Measurements from ENCODE around the gene PFKL. TPM values are rescaled to one million over a fixed set of nuclear protein-coding genes. Genes with fewer than 3 reads are reported as not detected.

PFKL gene
- total RNA-seq, 2 donors from 2014 or later, result 99.4 to 235 TPM

DNA sequence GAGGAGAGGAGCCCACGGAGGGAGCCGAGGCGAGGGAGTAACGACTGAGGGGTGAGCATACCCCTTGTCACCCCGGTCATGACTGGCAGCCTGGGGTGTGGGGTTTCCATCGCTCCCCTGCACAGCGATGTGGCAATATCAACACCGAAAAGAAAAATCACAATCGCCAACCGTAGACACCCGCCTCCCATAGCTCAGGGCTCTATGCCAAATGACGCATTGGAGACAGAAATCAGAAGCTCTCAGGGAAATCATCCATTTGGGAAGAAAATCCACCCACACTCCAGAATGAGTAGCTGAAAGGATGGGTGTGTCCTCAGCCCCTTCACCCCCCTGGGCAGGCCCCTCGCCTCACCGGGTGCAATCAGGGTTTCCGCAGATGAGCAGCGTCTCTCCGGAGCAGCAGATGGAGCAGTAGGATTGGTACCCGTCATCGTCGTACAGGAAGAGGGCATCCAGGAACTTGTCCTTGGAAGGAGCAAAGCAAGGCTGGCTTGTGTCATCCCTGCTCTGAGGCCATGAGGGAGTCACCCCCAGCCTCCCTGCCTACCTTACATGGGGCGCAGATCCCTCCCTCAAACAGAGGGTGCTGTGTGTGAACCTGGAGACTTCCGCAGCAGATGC lies 40.7 kb upstream of the PFKL start:
- WGBS, result 87% methylated on average over 22 of the region's 22 CpGs
- H3K4me1 ChIP-seq (replicated peaks), result no peaks in the 10 kb centered on the region
- TF ChIP-seq POLR2AphosphoS5 (IDR thresholded peaks at IDR 0.05), result no peak
- TF ChIP-seq, protein P1, sequence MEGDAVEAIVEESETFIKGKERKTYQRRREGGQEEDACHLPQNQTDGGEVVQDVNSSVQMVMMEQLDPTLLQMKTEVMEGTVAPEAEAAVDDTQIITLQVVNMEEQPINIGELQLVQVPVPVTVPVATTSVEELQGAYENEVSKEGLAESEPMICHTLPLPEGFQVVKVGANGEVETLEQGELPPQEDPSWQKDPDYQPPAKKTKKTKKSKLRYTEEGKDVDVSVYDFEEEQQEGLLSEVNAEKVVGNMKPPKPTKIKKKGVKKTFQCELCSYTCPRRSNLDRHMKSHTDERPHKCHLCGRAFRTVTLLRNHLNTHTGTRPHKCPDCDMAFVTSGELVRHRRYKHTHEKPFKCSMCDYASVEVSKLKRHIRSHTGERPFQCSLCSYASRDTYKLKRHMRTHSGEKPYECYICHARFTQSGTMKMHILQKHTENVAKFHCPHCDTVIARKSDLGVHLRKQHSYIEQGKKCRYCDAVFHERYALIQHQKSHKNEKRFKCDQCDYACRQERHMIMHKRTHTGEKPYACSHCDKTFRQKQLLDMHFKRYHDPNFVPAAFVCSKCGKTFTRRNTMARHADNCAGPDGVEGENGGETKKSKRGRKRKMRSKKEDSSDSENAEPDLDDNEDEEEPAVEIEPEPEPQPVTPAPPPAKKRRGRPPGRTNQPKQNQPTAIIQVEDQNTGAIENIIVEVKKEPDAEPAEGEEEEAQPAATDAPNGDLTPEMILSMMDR (IDR thresholded peaks at IDR 0.05), result no peak
- TF ChIP-seq POLR2A (IDR thresholded peaks at IDR 0.05), result no peak
- intact Hi-C loops (cut with DNase I), result no loop called here
- H3K36me3 ChIP-seq, result no peaks in the 10 kb centered on the region
- H3K27ac ChIP-seq, result no peak overlapping the region
- H3K27me3 ChIP-seq (replicated peaks; ENCODE audit: insufficient read depth), result no peaks in the 10 kb centered on the region
- no peaks in the 10 kb centered on the region for H3K9me3 ChIP-seq
- DNase-seq (ENCODE audit: low spot score), result no peak
- H3K4me3 ChIP-seq, result no peak overlapping the region

DNA sequence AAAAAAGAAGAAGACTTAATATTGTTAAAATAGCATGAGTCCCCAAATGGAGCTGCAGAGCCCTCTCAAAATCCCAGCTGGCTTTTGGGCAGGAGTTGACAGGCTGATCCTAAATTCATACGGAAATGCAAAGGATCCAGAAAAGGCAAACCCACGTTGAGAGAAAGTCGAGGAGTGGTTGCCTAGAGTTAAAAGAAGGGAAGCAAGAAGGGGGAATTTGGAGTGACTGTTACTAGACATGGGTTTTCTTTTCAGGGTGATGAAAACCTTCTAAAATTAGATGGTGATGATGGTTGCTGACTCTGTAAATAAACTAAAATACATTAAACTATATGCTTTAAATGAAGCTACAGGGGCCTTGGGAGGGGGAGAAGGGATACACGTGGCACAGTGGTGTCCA lies 39.8 kb upstream of the PFKL start:
- TF ChIP-seq POLR2AphosphoS5 (IDR thresholded peaks at IDR 0.05), result no peak
- DNase-seq (ENCODE audit: low spot score), result no peak
- Histone ChIP-seq H3K4me1 (replicated peaks) (no peaks in the 10 kb centered on the region), H3K9me3 (no peaks in the 10 kb centered on the region), H3K4me3 (no peak overlapping the region), H3K27ac (no peak overlapping the region), H3K36me3 (no peaks in the 10 kb centered on the region), H3K27me3 (replicated peaks; ENCODE audit: insufficient read depth) (no peaks in the 10 kb centered on the region)
- WGBS, result 77% methylated on average over 4 of the region's 4 CpGs
- intact Hi-C loops (cut with DNase I), result no loop called here

DNA sequence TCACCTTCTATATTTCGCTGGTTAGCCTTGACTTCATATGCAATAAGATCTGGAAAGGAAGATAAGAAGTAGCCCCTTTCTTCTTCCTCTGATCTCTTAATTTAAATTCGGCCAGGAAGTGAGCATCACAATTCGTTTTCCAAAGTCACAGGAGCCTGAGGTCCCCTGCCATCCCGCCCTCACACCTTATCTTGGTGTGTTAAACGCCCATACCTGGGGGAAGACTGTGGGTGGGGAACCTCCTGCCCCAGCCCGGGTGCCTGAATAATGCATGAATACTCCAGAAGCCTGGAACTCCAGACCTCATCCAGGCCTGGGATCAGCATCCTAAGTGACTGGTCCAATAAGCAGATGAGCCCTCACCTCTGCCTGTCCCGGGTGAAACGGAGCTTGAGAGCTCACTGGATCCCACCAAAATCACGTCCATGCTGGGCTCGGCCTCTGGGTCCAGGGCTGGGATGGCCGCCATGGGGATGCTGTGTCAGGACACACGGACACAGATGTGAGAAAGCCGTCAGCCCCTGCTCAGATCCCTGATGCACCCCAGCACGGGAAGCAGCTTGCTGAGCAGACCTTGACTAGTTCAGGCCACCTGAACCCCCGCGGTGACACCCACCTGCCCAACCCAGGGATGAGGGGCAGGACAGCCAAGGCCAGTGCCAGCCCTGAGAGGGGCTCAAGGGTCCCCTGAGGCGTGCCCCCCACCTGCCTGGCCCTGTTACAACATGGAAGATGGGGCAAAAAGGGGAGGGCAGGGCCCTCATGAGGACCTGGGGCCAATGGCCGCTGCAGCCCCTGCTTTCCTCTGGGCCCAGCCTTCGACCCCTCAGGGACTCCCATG lies 38.8 kb upstream of the PFKL start:
- 81% methylated on average over 16 of the region's 19 CpGs for WGBS
- intact Hi-C loops (cut with DNase I), result no loop called here
- TF ChIP-seq POLR2AphosphoS5 (IDR thresholded peaks at IDR 0.05) (no peak), POLR2A (IDR thresholded peaks at IDR 0.05) (no peak)
- TF ChIP-seq, protein P1 (IDR thresholded peaks at IDR 0.05), result no peak
- Histone ChIP-seq H3K9me3 (no peaks in the 10 kb centered on the region), H3K27me3 (replicated peaks; ENCODE audit: insufficient read depth) (no peaks in the 10 kb centered on the region), H3K4me3 (no peak overlapping the region), H3K27ac (no peak overlapping the region), H3K36me3 (no peaks in the 10 kb centered on the region), H3K4me1 (replicated peaks) (no peaks in the 10 kb centered on the region)
- no peak for DNase-seq (ENCODE audit: low spot score)

DNA sequence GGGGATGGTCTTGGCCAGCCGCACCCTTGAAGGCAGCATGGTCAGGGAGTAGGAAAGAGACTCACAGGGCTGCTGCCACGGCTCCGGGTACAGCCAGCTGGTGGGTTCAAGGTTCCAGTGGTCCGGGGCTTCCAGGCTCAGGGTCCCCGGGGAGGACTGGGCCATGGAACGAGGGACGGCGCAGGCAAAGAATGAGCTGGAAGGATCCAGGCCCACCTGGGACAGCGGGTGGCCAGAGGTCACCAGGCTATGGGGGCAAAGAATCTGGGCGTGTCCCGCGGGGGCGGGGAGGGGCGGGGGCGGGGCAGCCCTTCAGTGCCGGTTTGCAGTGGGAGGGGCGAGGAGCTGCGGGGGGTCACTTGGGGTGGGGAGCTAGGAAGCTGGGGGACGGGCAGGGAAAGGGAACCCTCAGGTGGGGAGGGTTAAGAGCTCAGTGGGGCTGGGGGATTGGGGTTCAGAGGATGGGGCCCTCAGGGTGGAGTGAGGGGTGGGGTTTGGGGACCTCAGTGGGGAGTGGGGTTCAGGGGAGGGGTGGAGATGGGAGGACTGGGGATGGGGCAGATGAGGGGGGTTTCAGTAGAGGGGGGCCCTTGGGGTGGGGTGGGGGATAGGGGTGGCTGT lies 38.1 kb upstream of the PFKL start, which contains the start of gene DNMT3L:
Gene DNMT3L (minus strand): TSS at position 223 of the 621 bp plus-strand sequence. CDS start 638 bp downstream, outside the sequence.
- Histone ChIP-seq H3K27ac (no peak within 1 kb of the TSS), H3K4me1 (replicated peaks) (no peaks in the 10 kb centered on the region), H3K4me3 (no peak within 1 kb of the TSS), H3K9me3 (no peaks in the 10 kb centered on the region), H3K27me3 (replicated peaks; ENCODE audit: insufficient read depth) (no peaks in the 10 kb centered on the region), H3K36me3 (no peaks in the 10 kb centered on the region)
- TF ChIP-seq POLR2AphosphoS5 (IDR thresholded peaks at IDR 0.05) (no peak), POLR2A (IDR thresholded peaks at IDR 0.05) (no peak)
- TF ChIP-seq, protein P1 (IDR thresholded peaks at IDR 0.05), result no peak
- intact Hi-C loops (cut with DNase I), result no loop called here
- 71% methylated on average over 19 of the region's 19 CpGs for WGBS
- DNase-seq (ENCODE audit: low spot score), result no peak

DNA sequence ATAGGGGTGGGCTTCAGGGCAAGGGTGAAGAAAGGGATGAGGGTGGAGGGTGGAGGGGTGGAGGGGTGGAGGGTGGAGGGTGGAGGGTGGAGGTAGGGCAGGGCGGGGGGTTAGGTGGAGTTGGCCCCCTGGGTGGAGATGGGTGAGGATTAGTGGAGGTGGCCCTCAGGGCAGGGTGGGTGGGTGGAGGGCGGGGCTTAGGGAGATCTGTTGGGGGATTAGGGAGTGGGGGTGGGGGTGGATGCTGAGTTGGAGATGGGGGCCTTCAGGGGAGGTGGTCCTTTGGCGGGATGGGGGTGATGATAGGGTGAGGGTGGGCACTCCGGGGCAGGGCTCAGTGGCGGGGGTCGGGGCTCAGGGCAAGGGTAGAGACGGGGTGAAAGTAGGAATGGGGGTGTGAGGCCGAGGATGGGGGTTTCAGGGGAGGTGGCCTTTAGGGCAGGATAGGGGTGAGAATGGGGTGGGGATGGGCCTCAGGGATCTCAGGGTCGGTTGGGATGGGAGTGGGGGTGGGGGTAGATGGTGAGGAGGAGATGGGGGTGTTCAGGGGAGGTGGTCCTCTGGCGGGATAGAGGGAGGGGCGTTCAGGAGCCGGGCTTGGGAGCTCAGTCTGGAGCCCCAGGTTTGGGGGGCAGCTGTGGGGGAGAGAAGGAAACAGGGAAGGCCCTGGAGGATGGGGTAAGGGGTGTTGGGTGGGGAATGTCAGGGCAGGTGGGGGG lies 37.4 kb upstream of the PFKL start:
- Histone ChIP-seq H3K27ac (no peak overlapping the region), H3K27me3 (replicated peaks; ENCODE audit: insufficient read depth) (no peaks in the 10 kb centered on the region), H3K4me3 (no peak overlapping the region), H3K36me3 (no peaks in the 10 kb centered on the region), H3K9me3 (no peaks in the 10 kb centered on the region), H3K4me1 (replicated peaks) (no peaks in the 10 kb centered on the region)
- TF ChIP-seq POLR2A (IDR thresholded peaks at IDR 0.05), result no peak
- no peak for TF ChIP-seq POLR2AphosphoS5 (IDR thresholded peaks at IDR 0.05)
- TF ChIP-seq, protein P1 (IDR thresholded peaks at IDR 0.05), result no peak
- intact Hi-C loops (cut with DNase I), result no loop called here
- DNase-seq (ENCODE audit: low spot score), result no peak
- 86% methylated on average over 12 of the region's 12 CpGs for whole genome bisulfite sequencing
